GM21723 (cell line): Measurements from ENCODE around the gene CHST4.
"Not testable (repeated sequence)": the region's sequence is repeated elsewhere in the genome, so short reads cannot be mapped to it uniquely, and the experiment has no call there.

Experiments used
- ATAC-seq: cut with Tn5 transposase; IDR thresholded peaks from one replicate; pipeline ENCODE4 v1.9.1; 2021; ENCODE audit warnings: mild to moderate bottlenecking, moderate library complexity; ENCODE audit not compliant: unreplicated experiment

CHST4 gene

GRCh38 chr16:71526111-71526631, at the start of gene CHST4:
CHST4 (plus strand) TSS chr16:71526426; CDS start chr16:71536678, 10,252 bp downstream.
- ATAC-seq, result peak; percentile 79

DNA sequence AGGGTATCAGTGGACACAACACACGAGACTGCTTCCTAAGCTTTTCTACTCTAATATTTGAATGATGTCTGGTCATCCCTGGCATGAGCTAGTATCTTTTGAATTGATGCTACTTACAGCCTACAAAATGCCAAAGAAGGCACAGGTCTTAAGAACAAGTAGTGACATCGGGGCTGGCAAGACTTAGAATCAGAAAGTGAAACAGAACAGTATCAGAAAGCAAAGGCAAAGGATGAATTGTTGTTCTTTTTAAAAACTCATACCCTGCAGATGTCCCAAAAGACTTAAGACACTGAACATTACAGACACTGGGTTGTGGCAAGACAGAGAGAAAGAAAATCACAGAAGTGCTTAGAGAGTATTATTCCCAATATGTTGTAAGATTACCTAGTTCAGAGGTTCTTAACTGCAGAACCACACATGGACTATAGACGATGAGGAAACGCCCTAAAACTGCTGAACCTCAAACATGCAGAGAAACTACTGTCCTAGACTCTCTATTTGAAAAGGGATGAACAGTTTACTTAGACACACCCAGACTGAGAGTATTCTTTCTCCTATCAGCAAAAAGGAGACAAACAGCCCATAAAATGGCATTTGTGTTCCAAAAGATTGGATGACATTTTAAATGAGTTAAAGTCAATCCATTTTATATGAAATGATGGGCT, 49.6 kb upstream of the CHST4 start:
- no peak for ATAC-seq

DNA sequence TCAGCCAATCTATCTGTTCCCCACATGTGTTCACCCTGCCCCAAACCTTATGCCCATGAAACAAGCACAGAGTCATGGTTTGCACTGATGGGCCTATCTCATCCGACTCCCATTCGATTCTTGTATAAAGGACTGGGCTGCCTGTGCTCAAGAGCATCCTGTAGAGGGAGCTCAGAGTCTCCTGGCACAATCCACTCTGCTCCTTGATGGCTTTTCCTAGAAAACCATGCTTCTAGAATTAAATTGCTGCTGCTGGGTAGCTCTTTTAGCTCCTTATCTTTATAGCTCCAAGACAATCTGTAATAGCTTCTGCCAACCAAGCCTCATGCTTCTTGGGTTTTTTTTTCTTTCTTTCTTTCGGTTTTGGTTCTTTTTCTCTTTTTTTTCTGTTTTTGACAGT, 46.8 kb upstream of the CHST4 start:
- ATAC-seq, result no peak

- no peak for ATAC-seq
Measured at GRCh38 chr16:71480956-71481355, 45.3 kb upstream of the CHST4 start.

- no peak for ATAC-seq
Measured at GRCh38 chr16:71482569-71482968, 43.7 kb upstream of the CHST4 start.

- ATAC-seq, result peak; percentile 88
Measured at GRCh38 chr16:71484006-71484893, 42.0 kb upstream of the CHST4 start.

DNA sequence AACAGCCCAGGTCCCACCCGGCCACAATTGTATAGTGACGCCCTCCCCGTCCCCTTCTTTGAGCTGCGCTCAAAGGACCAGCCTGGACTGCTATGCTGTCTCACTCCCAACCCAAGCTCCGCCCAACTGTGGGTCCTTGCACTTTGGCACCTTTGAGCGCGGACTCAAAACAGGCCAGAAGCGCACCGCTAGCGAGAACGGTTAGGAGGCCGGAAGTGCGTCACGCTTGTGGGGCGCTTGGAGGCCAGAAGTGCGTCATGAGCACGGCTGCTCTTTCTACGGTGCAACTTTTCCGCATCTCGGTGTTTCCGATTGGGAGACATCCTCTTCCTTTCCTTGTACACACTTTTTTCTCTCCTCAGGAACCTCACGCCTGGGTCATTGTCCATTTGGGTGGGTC, 37.1 kb upstream of the CHST4 start, which contains the start of gene ZNF19:
ZNF19 (minus strand) TSS at position 203 of the 400 bp plus-strand sequence. CDS start 7,210 bp downstream, outside the sequence.
- ATAC-seq, result no peak

- no peak for ATAC-seq
Measured at GRCh38 chr16:71490361-71490760, 35.9 kb upstream of the CHST4 start.

- no peak for ATAC-seq
Measured at GRCh38 chr16:71491054-71491453, 35.2 kb upstream of the CHST4 start.

- ATAC-seq, result no peak
Measured at GRCh38 chr16:71492786-71493185, 33.4 kb upstream of the CHST4 start.

DNA sequence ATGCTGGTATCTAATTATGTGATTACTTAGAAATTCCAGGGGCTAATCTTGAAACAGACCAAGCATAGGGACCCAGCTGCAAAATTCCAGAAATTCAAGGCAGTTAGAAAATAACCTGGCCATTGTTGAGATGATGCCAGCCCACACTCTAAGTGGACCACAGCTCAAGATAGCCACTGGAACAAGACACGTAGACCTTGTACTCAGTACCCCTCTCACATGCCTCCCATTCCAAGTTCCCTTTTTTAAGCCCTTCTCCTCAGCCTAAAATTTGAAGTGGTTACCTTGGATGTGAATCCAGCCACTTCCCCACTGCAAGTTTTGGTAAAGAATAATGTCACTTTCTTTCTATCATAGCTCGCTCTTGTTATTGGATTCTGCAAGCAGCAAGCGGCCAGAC, 33.0 kb upstream of the CHST4 start:
- ATAC-seq, result no peak

GRCh38 chr16:71498031-71498430, 28.2 kb upstream of the CHST4 start:
- ATAC-seq, result no peak

GRCh38 chr16:71499775-71500364, 26.4 kb upstream of the CHST4 start:
- no peak for ATAC-seq

- ATAC-seq, result no peak
Measured at GRCh38 chr16:71500964-71501363, 25.3 kb upstream of the CHST4 start.

DNA sequence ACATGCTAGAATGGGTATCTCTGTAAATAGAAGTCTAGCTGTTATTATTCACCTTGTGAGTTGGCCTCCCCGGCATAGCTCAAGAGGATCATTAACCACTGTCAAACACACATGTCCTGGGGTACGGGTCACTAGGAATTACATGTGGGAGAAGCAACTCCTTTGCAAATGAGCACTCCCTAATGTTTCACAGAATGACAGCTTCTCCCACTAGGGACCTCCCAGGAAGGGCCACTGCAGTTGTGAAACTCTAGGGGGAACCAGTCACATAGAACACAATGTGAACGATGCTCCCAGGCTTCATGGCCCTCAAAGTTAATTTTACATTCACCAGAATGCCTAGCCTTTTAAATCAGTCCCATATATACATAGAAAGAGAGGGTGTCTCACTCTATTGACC, 24.7 kb upstream of the CHST4 start:
- ATAC-seq, result no peak

GRCh38 chr16:71504051-71504450, 22.2 kb upstream of the CHST4 start:
- not testable (repeated sequence) for ATAC-seq

GRCh38 chr16:71504901-71505300, 21.3 kb upstream of the CHST4 start:
- ATAC-seq, result no peak

GRCh38 chr16:71507061-71507460, 19.2 kb upstream of the CHST4 start:
- no peak for ATAC-seq

- ATAC-seq, result no peak
Measured at GRCh38 chr16:71513302-71513701, 12.9 kb upstream of the CHST4 start.

DNA sequence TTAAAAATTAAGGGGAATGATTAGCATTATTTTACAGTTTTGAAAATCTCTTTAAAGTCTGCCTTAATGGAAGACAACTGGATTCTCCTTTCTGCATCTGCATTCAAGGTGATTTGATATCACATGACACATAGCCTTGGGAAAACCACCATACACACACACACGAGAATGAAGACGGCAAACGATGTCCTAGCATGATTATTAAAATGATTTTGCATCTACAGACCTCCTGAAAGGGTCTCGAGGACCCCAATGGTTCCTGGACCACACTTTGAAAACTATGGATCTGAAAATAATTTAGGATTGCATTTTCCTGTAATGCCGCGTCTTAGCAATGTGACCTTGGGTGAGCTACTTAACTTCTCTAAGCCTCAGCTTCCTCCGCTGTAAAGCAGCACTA, 11.8 kb upstream of the CHST4 start:
- ATAC-seq, result no peak

GRCh38 chr16:71515026-71515425, 11.2 kb upstream of the CHST4 start:
- ATAC-seq, result no peak
